Loucy (cell line): ENCODE data around the gene UBXN7.
"Not testable (repeated sequence)": the region's sequence is repeated elsewhere in the genome, so short reads cannot be mapped to it uniquely, and the experiment has no call there.

Experiments used
- EZH2phosphoT487 ChIP-seq: fragments of 200-600 bp; IDR thresholded peaks from 2 replicates; pipeline ENCODE4 v1.6.1; 2018; ENCODE audit warnings: antibody characterized with exemption, mild to moderate bottlenecking, moderate library complexity, borderline replicate concordance
- TF ChIP-seq, protein P1 (sequence below): fragments of 200-600 bp; sonication (generic); conservative IDR thresholded peaks from 2 replicates; pipeline ENCODE4 v1.5.1; 2014; ENCODE audit warnings: mild to moderate bottlenecking, antibody characterized with exemption, low read length

DNA sequence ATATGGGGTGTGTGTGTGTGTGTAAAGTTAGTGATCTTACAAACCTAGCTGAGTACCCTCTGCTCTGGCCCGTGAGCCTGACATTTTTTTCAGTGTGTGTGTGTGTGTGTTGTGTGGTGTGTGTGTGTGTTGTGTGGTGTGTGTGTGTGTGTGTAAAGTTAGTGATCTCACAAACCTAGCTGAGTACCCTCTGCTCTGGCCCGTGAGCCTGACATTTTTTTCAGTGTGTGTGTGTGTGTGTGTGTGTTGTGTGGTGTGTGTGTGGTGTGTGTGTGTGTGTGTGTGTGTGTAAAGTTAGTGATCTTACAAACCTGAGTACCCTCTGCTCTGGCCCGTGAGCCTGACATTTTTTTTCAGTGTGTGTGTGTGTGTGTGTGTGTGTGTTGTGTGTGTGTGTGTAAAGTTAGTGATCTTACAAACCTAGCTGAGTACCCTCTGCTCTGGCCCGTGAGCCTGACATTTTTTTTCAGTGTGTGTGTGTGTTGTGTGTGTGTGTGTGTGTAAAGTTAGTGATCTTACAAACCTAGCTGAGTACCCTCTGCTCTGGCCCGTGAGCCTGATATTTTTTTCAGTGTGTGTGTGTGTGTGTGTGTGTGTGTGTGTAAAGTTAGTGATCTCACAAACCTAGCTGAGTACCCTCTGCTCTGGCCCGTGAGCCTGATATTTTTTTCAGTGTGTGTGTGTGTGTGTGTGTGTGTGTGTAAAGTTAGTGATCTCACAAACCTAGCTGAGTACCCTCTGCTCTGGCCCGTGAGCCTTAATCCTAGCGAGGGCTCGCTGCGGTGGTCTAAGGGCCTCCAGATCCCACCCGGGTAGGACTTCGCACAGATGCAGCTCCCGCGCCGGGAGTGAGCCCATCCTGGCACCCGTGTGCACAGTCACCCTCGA lies 115.2 kb downstream of the UBXN7 start:
- TF ChIP-seq, protein P1, sequence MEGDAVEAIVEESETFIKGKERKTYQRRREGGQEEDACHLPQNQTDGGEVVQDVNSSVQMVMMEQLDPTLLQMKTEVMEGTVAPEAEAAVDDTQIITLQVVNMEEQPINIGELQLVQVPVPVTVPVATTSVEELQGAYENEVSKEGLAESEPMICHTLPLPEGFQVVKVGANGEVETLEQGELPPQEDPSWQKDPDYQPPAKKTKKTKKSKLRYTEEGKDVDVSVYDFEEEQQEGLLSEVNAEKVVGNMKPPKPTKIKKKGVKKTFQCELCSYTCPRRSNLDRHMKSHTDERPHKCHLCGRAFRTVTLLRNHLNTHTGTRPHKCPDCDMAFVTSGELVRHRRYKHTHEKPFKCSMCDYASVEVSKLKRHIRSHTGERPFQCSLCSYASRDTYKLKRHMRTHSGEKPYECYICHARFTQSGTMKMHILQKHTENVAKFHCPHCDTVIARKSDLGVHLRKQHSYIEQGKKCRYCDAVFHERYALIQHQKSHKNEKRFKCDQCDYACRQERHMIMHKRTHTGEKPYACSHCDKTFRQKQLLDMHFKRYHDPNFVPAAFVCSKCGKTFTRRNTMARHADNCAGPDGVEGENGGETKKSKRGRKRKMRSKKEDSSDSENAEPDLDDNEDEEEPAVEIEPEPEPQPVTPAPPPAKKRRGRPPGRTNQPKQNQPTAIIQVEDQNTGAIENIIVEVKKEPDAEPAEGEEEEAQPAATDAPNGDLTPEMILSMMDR: not testable (repeated sequence)
- TF ChIP-seq EZH2phosphoT487: not testable (repeated sequence)
